Keratinocyte (primary cell): Measurements from ENCODE around the gene SLC5A3.

Experiments used
- EZH2 ChIP-seq: IDR thresholded peaks from one replicate; pipeline ENCODE4 v1.6.1; 2012; ENCODE audit warnings: inconsistent platforms, mild to moderate bottlenecking, low read length, moderate library complexity
- TF ChIP-seq, protein P1 (sequence below), 3 experiments: IDR thresholded peaks in 1 of 3; conservative IDR thresholded peaks in 1 of 3; optimal IDR thresholded peaks in 1 of 3; 2 replicates in 2 of 3; 3 replicates in 1 of 3; pipeline versions ENCODE3 to v1.5.1; 2011; ENCODE audit warnings: low read length in 3 of 3, mild to moderate bottlenecking in 3 of 3, moderate library complexity in 2 of 3, control low read depth in 1 of 3, inconsistent platforms in 1 of 3; ENCODE audit not compliant: insufficient read depth in 2 of 3; ENCODE audit errors: extremely low read depth in 1 of 3

DNA sequence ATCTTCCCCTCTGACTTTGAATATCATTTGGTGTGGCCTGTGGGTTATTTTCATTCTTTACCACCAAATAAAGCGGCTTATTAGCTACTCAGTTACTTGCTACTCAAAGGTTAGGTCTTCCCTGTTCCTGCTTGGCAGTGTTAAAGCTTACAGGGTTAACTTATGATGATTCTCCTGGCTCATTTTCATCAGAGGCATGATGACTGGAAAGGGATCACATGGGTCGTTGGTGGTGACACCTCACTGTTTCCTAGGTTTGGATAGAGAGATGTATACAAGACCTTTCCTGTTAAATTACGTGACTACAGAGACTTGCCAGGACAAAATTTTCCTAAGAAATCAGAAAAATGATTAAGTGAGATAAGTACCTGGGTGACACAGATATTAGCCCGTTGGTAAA is 27.4 kb downstream of the SLC5A3 start:
- TF ChIP-seq, protein P1, sequence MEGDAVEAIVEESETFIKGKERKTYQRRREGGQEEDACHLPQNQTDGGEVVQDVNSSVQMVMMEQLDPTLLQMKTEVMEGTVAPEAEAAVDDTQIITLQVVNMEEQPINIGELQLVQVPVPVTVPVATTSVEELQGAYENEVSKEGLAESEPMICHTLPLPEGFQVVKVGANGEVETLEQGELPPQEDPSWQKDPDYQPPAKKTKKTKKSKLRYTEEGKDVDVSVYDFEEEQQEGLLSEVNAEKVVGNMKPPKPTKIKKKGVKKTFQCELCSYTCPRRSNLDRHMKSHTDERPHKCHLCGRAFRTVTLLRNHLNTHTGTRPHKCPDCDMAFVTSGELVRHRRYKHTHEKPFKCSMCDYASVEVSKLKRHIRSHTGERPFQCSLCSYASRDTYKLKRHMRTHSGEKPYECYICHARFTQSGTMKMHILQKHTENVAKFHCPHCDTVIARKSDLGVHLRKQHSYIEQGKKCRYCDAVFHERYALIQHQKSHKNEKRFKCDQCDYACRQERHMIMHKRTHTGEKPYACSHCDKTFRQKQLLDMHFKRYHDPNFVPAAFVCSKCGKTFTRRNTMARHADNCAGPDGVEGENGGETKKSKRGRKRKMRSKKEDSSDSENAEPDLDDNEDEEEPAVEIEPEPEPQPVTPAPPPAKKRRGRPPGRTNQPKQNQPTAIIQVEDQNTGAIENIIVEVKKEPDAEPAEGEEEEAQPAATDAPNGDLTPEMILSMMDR (optimal IDR thresholded peaks at IDR 0.05 in 1 of 3, IDR thresholded peaks at IDR 0.05 in 1 of 3, conservative IDR thresholded peaks at IDR 0.05 in 1 of 3; ENCODE audit: extremely low read depth in 1 of 3, insufficient read depth in 2 of 3, low read length in 3 of 3) = no peak
- no peak for TF ChIP-seq EZH2
